DOHH2 (cell line): ENCODE data around the gene SLC6A11.

Experiments
- H3F3A ChIP-seq: fragments of 200-600 bp; sonication (generic), shearing (Covaris generic); 2 replicates; pipeline ENCODE4 v1.6.0; 2016; ENCODE audit warnings: antibody characterized with exemption, mild to moderate bottlenecking; ENCODE audit not compliant: control insufficient read depth, insufficient read depth
- H3K27ac ChIP-seq: fragments of 200-600 bp; sonication (generic); 2 replicates; pipeline ENCODE4 v1.5.1; 2014; ENCODE audit warnings: low read depth, mild to moderate bottlenecking, low read length, moderate library complexity
- H3K27me3 ChIP-seq: fragments of 200-600 bp; sonication (generic); 2 replicates; pipeline ENCODE4 v1.6.1; 2014; ENCODE audit warnings: mild to moderate bottlenecking, low read length, mixed read lengths; ENCODE audit not compliant: control insufficient read depth
- H3K36me3 ChIP-seq: fragments of 200-600 bp; sonication (generic); 2 replicates; pipeline ENCODE4 v1.6.1; 2014; ENCODE audit warnings: mild to moderate bottlenecking, low read length, moderate library complexity, mixed read lengths; ENCODE audit not compliant: control insufficient read depth
- H3K4me1 ChIP-seq: fragments of 200-600 bp; sonication (generic); 2 replicates; pipeline ENCODE4 v1.6.1; 2014; ENCODE audit warnings: mild to moderate bottlenecking, low read length, mixed read lengths; ENCODE audit not compliant: control insufficient read depth
- H3K4me2 ChIP-seq: fragments of 200-600 bp; sonication (generic); 2 replicates; pipeline ENCODE4 v1.6.0; 2014; ENCODE audit warnings: mild to moderate bottlenecking, low read length, moderate library complexity
- H3K4me3 ChIP-seq: fragments of 200-600 bp; sonication (generic); 2 replicates; pipeline ENCODE4 v1.5.1; 2014; ENCODE audit warnings: mild to moderate bottlenecking, low read length, mixed read lengths
- H3K79me2 ChIP-seq: fragments of 200-600 bp; sonication (generic); 2 replicates; pipeline ENCODE4 v1.6.1; 2014; ENCODE audit warnings: mild to moderate bottlenecking, low read length, mixed read lengths; ENCODE audit not compliant: control insufficient read depth
- H3K9me2 ChIP-seq: fragments of 200-600 bp; sonication (generic); replicated peaks from 2 replicates; pipeline ENCODE4 v1.6.1; 2014; ENCODE audit warnings: mild to moderate bottlenecking, low read length, mixed read lengths; ENCODE audit not compliant: control insufficient read depth
- H3K9me3 ChIP-seq: fragments of 200-600 bp; sonication (generic); 2 replicates; pipeline ENCODE4 v1.6.1; 2014; ENCODE audit warnings: antibody characterized with exemption, low read length, mixed read lengths; ENCODE audit not compliant: control insufficient read depth, insufficient read depth
- H4K20me1 ChIP-seq: fragments of 200-600 bp; sonication (generic); 2 replicates; pipeline ENCODE4 v1.6.0; 2014; ENCODE audit warnings: low read depth, mild to moderate bottlenecking, antibody characterized with exemption, low read length, moderate library complexity; ENCODE audit not compliant: control insufficient read depth, insufficient read depth
- CTCF ChIP-seq: fragments of 200-600 bp; sonication (generic); IDR thresholded peaks from one replicate; pipeline ENCODE4 v1.5.1; 2014; ENCODE audit warnings: antibody characterized with exemption, mild to moderate bottlenecking, low read depth, low read length; ENCODE audit not compliant: poor library complexity, severe bottlenecking
- EZH2phosphoT487 ChIP-seq: fragments of 200-600 bp; sonication (generic); IDR thresholded peaks from 2 replicates; pipeline ENCODE4 v1.6.1; 2017; ENCODE audit warnings: borderline replicate concordance, mild to moderate bottlenecking, antibody characterized with exemption, low read length, moderate library complexity, mixed read lengths

The SLC6A11 gene

GRCh38 chr3:10933021-10933420 lies 117.0 kb downstream of the SLC6A11 start:
- no peaks in the 10 kb centered on the region for H4K20me1 ChIP-seq
- no peaks in the 10 kb centered on the region for H3K36me3 ChIP-seq
- no peaks in the 10 kb centered on the region for H3K27me3 ChIP-seq
- no peaks in the 10 kb centered on the region for H3K9me3 ChIP-seq
- H3K4me2 ChIP-seq = no peak overlapping the region
- H3K4me1 ChIP-seq = no peaks in the 10 kb centered on the region
- no peak overlapping the region for H3K27ac ChIP-seq
- H3K9me2 ChIP-seq = no peaks in the 10 kb centered on the region
- no peaks in the 10 kb centered on the region for H3F3A ChIP-seq
- H3K4me3 ChIP-seq = no peak overlapping the region
- H3K79me2 ChIP-seq = no peaks in the 10 kb centered on the region
- TF ChIP-seq EZH2phosphoT487 = no peak
- no peak for TF ChIP-seq CTCF

- Histone ChIP-seq H3F3A (no peaks in the 10 kb centered on the region), H3K27ac (no peak overlapping the region), H3K9me2 (no peaks in the 10 kb centered on the region), H3K4me3 (no peak overlapping the region), H3K36me3 (no peaks in the 10 kb centered on the region), H3K27me3 (no peaks in the 10 kb centered on the region), H3K4me1 (no peaks in the 10 kb centered on the region), H4K20me1 (no peaks in the 10 kb centered on the region), H3K4me2 (no peak overlapping the region), H3K9me3 (no peaks in the 10 kb centered on the region), H3K79me2 (no peaks in the 10 kb centered on the region)
- TF ChIP-seq CTCF = no peak
- no peak for TF ChIP-seq EZH2phosphoT487
Observed at GRCh38 chr3:10933470-10933804, 117.4 kb downstream of the SLC6A11 start.

GRCh38 chr3:10933805-10934481 lies 117.9 kb downstream of the SLC6A11 start:
- H3K9me2 ChIP-seq = no peaks in the 10 kb centered on the region
- no peaks in the 10 kb centered on the region for H3F3A ChIP-seq
- H3K4me2 ChIP-seq = no peak overlapping the region
- no peaks in the 10 kb centered on the region for H3K4me1 ChIP-seq
- H3K79me2 ChIP-seq = no peaks in the 10 kb centered on the region
- no peak overlapping the region for H3K27ac ChIP-seq
- H4K20me1 ChIP-seq = no peaks in the 10 kb centered on the region
- H3K4me3 ChIP-seq = no peak overlapping the region
- TF ChIP-seq EZH2phosphoT487 (no peak), CTCF (no peak)
- H3K36me3 ChIP-seq = no peaks in the 10 kb centered on the region
- H3K9me3 ChIP-seq = no peaks in the 10 kb centered on the region
- no peaks in the 10 kb centered on the region for H3K27me3 ChIP-seq
